GM21526 (cell line): ENCODE results near the gene P2RX3.
"Not testable (repeated sequence)": the region's sequence is repeated elsewhere in the genome, so short reads cannot be mapped to it uniquely, and the experiment has no call there.

Experiments
- ATAC-seq: cut with Tn5 transposase; IDR thresholded peaks from one replicate; pipeline ENCODE4 v1.9.1; 2021; ENCODE audit warnings: moderate library complexity; ENCODE audit not compliant: unreplicated experiment, low FRiP score

The P2RX3 gene

DNA sequence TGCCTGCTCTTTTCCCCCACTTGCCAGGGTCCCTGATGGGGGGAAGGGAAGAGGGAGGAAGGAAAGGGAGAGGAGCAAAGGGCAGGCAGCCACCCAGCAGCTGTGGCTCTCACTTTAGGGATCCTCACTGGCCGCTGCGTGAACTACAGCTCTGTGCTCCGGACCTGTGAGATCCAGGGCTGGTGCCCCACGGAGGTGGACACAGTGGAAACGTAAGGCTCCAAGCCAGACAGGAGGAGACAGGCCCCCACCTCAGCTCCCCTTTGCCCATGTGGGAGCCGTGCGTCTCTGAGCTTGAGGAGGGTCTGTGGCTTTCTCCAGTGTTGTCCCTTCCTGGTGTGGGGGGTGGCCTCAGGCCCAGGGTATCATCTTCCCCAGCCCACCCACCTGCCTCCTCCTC is 9.9 kb downstream of the P2RX3 start:
- ATAC-seq = no peak

DNA sequence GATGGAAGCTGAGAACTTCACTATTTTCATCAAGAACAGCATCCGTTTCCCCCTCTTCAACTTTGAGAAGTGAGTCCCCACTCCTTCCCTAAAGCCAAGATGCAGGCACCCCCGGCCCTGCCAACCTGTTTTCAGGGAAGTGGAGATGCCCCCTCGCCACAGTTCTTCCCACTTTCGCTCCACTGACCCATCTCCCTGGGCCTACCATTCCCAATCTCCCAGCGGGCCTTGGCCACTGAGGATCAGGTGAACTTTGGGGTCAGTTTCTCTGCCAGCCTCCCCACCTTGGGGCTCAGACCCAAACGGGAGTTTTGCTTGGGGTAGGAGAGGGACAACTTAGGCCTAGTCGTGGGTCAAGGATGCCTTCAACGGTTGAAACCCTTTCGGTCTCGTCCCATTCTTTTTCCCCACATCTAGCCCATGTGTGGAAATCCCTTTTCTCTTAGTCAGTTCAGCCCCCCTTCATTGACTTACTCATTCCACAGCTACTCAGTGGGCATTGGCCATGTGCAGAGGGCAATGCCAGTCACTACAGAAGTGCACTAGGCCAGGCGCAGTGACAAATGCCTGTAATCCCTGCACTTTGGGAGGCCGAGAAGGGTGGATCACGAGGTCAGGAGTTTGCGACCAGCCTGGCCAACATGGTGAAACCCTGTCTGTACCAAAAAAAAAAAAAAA is 10.6 kb downstream of the P2RX3 start:
- no peak for ATAC-seq

DNA sequence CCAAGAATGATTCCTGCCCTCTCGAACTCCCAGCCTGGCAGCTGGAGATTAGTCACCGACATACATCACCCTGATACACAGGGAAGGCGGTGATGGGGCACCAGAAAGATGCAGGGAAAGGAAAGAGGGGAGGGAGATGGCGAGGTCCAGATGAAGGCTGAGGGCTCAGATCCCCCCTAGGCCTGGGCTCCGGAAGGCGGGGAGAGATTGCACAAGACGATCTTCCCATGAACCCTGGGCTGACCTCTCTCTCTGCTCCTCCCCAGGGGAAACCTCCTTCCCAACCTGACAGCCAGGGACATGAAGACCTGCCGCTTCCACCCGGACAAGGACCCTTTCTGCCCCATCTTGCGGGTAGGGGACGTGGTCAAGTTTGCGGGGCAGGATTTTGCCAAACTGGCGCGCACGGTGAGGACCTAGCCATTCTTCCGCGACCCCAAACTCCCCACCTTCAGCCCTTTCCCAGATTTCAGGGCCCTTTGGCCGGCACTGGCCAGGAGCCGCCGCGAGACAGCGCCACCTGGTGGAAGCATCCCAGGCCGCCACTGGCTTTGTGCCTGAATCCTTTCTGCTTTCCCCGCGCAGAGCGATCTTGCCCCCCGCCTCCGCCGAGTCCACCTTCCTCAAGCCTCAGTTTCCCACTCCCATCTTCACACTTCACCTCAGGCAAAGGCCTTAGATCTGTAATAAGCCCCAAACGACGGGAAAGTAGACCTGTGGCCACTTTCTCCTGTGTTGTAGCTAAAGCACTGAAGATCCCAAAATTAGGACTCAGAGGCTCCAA is 11.5 kb downstream of the P2RX3 start:
- ATAC-seq = no peak

DNA sequence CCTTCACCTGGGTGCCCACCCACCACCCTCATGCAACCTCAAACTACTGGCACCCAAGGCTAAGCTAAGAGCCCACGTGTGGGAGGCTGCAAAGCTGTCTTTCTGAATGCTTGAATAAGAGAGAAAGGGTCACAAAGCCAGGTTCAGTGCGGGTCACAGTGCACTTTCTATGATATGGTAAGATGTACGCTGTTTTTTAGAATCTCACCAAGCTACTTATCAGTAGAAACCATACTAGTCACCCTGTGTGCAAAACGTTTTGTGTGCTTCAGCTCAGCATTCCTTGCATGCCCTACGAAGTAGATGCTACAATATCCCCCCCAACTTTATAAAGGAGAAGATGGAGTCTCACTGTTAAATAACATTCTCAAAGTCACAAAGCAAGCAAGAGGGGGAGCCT is 14.9 kb downstream of the P2RX3 start:
- no peak for ATAC-seq

DNA sequence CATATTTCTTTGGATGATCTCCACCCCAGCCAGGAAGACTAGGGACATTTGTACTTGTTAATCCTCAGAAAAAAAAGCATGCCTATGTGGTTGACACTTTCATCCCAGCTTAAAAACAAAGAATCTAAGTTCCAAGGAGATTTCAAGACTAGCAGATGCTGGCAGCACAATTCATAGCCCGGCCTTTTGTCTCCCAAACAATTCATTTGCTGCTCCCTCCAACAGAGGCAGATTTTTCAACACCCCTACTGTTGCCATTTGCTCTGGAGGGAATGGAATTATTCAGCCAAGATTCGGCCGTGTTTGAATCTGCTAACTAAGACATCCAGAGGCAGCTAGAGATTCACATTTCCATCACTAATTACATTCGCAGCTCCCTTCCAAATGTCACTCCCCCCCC is 15.3 kb downstream of the P2RX3 start:
- no peak for ATAC-seq

DNA sequence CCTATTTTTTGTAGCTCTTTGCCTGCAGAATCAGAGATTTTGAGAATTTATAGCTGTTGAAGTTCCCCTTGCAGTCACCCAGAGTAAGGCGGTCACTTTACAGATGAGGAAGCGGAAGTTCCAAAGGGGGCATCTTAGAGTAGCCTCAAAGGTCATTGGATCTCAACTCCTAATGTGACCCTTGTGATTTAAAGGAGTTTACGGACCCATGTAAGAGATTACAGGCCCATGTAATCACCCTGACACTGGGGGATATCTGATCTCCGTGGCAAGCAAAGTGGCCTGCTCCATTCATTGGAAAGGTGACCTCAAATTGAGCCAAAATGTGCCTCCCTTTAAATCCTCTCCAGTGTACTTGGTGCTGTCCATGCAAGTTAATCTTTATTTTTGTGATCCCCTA is 15.7 kb downstream of the P2RX3 start:
- no peak for ATAC-seq

DNA sequence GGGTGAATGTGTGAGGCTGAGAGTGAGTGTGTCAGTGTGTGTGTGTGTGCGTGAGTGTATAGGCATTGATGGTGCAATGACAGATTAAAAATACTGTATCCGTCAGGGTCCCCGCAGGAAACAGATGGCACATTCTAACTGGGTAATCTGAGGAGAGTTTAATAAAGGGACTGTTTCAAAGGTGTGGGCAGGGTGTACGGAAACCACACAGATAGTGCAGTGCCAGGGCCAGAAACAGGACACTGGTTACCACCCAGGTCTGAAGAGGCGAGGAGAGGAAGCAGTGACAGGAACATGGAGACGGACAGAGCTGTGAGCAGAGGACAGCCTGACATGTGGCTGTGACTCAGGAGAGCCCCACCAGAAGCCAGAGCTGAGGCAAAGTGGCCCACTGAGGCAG is 16.5 kb downstream of the P2RX3 start:
- ATAC-seq = no peak

DNA sequence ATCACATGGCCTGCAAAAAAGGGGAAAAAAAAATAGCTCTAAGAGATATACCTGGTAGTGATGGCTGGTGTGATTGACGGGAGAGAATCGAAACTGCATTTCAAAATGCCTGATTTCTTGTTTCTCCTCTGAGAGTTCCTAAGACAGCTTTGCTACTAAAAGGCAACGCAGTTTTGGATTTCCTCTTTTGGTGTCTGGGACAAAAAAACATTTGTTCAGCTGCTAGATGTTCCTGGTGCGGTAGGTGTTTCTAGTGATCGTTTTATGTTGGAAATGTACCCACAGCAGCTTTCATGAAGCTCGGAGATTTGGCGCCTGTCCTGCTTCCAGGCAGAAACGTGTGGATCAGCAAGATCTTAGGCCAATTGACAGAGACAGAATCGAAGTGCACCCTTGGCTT is 18.1 kb downstream of the P2RX3 start:
- no peak for ATAC-seq

DNA sequence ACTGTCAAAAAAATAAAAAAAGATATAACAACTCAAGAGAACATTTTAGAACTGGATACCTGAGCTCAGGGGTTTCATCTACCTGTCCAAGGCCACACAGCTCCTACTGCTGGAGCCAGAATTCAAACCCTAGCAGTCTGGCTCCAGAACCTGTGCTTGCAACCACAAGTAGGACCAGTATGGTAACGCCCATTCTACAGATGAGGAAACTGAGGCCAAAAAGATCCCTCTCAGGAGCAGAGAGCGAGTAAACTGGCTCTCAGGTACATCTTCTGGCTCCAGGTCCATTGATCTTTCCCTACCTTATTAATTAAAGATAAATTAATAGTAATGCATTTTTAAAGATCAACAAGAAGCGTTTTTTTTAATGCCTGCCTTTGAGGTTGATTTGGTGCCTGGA is 19.2 kb downstream of the P2RX3 start:
- ATAC-seq = no peak

DNA sequence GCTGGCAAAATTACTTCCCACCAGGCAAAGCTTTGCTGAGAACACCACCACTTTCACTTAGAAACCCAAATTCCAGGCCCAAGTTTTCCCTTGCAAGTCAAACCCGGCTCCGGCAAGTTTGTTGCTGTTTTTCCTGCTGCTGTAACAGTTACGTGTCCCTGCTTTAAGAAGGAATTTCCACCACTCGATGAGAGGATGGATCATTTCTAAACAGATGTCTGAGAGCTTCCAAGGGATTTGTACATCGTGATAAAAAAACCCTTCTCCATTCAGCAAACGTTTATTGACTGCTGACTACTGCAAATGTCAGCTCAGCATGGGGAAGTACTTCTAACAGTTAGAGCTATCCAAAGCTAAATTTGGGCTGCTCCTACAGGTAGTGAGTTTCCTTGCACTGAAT is 19.7 kb downstream of the P2RX3 start:
- ATAC-seq = no peak

DNA sequence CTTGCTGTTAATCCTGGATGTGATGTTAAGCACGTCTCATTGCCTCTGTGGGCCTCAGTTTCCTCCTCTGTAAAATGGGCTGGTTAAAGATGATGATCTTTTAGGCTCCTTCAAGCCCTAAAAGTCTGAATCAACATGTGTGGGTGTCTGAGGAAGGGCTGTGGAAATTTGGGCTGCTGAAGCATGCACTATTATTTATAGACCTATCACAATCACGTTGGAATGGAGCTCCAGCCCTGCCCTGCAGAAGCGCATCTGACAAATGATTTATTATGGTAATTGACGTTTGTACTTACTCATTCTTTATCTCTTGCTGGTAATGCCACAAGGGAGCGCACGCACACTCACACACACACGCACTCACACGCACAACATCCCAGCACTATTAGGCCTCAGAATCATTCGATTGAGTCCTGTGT is 20.4 kb downstream of the P2RX3 start:
- ATAC-seq = no peak

DNA sequence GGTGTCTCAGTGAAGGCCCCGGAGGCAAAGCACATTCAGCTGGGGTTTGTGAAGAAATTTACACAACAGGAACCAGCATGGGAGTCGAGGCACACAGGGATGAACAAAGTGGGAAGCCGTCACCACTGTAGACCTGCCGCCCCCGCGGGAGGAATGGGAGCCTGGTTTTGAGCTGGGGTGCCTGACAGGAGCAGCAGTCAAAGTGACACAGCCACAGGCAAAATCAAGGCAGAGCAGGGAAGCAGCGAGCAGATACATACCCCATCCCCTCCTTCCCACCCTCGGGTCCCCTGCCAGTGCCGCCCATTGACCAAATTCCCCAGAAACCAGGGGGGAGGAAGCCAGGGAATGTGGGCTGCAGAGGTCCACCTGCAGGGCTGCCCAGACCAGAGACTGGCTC is 20.8 kb downstream of the P2RX3 start:
- no peak for ATAC-seq

DNA sequence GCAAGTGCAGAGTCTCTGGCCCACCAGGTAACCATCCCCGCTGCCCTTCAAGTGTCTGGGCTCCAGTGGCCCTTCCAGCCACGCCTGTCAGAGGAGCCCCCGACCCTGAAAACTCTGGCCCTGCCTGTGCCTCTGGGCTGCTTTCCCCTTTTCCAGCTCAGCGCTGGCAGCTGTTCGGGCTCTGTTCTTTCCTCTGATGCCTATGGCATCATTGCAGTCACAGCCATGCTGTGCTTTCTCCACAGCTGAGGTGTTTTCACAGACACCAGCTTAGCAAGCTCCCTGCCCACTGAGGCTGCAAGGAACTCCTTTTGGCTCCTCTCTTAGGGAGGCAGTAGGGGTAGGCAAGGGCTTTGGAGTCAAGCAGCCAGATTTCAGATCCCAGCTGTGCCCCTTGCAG is 21.2 kb downstream of the P2RX3 start:
- no peak for ATAC-seq

DNA sequence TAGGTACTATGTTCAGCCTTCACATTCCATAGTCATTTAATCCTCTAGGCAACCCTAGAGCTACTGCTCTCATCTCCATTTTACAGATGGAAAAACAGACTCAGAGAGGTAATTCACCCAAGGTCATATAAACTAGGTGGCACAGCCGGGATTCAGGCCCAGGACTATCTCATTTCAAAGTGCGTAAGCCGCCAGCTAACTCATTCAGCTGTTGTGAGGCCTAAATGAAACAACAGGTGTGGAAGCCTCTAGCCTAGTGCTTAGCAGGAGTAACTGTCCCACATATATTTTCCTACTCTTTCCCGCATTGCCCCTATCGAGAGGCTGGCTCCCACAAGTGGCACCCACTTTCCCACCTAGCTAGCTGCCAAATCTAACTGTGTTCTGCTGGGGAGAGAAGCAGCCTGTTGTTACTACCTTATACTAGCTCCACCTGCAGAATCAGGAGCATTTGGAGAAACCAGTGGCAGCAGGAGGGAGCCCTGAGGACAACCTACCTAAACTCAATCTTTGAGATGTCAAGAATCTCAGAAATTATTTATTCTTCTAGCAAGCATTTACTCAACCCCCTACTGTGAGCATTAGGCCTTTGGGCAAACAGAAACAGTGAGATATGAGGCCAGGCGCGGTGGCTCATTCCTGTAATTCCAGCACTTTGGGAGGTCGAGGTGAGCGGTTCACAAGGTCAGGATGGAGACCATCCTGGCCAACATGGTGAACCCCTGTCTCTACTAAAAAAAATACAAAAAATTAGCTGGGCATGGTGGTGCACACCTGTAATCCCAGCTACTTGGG is 21.9 kb downstream of the P2RX3 start:
- no peak for ATAC-seq

DNA sequence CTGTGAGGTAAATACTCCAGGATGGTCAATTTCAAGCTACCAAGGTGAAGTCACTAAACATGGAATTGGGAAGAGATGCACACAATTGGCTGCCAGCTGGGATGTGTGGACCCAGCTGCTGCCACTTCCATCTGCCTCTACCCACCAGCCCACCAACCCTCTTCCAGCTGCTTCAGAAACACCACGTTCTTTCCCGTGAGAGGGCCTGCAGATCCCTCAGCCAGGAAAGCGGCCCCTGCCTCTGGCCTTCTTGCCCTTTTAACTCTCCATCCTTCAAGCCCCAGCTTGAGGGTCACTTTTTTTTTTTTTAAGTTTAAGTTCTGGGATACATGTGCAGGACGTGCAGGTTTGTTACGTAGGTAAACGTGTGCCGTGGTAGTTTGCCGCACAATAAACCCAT is 22.8 kb downstream of the P2RX3 start:
- no peak for ATAC-seq

DNA sequence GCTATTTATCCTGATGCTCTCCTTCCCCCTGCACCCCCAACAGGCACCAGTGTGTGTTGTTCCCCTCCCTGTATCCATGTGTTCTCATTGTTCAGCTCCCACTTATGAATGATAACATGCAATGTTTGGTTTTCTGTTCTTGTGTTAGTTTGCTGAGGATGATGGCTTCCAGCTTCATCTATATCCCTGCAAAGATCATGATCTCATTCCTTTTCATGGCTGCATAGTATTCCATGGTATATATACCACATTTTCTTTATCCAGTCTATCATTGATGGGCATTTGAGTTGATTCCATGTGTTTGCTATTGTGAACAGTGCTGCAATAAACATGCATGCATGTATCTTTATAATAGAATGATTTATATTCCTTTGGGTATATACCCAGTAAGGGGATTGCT is 23.3 kb downstream of the P2RX3 start:
- ATAC-seq = not testable (repeated sequence)

DNA sequence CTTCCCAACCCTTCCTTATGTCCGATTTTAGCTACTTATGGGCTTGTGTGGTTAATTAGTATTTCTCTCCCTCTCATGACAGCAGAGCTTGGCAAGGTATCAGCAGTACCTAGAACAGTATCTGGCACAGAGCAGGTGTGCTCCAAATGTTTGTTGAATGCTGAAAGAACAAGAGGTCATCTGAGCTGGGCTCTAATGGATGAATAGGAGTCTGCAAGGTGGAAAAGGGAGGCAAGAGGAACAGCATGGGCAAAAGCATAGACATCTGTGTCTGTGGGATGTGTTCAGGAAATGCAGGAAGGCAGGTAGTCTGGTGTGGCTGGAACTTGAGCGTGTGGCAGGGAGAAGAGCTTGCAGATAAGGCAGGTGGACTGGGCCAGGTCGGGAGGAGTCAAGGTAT is 23.8 kb downstream of the P2RX3 start:
- ATAC-seq = no peak

DNA sequence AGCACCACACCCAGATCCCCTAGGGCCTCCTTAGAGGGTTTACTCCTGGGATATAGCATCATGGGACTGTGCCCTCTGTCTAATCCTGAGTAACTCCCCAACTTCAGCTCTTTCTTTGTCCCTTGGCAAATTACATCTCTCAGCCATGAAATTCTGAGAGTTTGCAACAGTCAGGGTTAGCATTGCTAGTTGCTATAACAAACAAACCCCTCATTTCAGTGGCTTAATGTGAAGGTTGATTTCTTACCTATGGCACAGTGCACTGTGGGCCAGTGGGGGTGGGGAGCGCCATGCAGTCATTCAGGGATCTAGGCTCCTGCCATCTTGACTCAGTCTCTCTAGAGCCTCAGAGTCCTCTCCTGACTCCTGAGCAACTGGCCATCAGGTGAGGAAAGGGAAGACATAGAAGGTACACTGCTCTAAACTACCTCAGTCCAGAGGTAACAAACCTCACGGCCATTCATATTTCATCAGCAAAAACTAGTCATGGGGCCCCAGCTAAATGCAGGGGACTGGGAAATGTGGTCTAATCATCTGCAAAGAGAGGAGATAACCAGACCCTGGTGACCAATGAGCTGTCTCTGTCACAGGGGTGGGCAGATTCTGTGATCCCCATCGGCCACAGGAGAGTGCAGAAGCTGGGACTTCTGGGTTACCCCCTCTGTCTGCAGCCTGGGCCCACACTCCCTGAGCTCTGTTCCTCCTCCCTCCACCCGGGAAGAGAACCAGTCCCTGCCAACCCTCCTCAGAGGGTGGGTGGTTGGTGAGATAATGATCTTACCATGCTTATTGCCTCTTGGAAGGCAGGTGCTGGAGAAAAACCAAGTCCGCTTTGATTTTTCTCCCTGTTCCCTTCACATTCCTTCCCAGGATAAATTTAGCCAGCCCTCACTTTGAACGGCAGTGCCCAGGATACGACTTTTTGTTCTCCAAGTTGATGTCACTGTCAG is 25.3 kb downstream of the P2RX3 start:
- ATAC-seq = no peak

DNA sequence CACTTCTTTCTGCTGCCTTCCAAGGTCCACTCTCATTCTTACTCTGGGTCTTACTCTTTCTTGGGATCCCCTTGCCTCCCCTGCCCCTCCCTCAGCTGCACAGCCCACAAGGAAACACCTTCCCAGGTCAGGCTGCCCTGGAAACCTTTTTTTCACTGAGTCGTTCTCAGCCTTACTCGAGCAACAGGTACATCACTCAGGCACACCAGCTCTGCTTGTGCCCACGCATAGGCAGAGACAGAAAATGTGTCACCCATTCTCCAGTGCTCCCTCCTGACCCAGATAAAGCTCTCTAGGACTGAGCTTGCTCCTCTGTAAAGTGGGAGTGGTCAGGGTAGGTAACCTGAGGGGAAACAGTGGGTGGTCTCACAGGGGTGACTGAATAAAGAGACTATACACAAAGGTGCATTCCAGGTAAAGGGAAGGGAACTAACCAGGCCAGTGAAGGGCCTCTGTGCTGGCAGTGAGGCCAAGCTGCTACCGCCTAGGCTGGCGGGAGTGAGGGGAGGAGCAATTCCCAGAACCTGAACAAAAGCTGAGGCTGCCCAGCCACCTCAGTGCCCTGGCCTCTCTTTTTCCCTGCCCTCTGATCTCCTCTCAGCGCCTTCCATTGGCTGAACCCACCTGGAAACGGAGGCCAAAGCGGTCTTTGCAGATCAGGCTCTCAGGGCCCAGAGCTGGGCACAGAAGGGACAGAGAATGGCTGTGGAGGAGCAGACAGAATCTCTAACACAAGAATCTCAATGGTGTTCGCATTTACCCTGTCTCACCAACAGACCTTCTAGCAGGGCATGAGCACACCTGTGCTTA is 26.9 kb downstream of the P2RX3 start:
- ATAC-seq = no peak
